ENCODE data around the gene TEX44.

The TEX44 gene

GRCh38 chr2:231589656-231590055 lies 3.0 kb upstream of the TEX44 start:
- H3K4me3 ChIP-seq (ENCODE audit: low read depth, low read length): no peak overlapping the region
- TF ChIP-seq, protein P1, sequence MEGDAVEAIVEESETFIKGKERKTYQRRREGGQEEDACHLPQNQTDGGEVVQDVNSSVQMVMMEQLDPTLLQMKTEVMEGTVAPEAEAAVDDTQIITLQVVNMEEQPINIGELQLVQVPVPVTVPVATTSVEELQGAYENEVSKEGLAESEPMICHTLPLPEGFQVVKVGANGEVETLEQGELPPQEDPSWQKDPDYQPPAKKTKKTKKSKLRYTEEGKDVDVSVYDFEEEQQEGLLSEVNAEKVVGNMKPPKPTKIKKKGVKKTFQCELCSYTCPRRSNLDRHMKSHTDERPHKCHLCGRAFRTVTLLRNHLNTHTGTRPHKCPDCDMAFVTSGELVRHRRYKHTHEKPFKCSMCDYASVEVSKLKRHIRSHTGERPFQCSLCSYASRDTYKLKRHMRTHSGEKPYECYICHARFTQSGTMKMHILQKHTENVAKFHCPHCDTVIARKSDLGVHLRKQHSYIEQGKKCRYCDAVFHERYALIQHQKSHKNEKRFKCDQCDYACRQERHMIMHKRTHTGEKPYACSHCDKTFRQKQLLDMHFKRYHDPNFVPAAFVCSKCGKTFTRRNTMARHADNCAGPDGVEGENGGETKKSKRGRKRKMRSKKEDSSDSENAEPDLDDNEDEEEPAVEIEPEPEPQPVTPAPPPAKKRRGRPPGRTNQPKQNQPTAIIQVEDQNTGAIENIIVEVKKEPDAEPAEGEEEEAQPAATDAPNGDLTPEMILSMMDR (IDR thresholded peaks at IDR 0.05; ENCODE audit: borderline replicate concordance, insufficient read depth, low read depth, low read length): no peak

DNA sequence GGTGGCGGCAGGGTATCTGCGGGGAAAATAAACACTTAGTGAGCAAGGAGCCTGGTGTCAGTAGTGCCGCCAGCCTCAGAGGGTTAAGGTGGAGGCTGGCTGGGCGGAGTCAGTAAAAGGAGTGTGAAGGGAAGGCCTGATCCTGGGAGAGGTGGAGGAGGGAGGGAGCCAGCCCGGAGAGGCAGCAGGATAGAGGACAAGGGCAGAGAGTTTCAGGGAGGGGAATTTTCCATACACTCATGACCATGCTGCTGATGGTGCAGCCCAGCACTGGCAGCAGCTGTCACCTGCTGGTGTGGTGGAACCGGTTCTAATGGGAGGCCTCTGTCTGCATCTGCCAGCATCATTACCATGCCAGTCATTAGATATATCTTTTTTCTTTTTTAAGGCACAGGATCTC lies 2.0 kb upstream of the TEX44 start:
- TF ChIP-seq, protein P1 (IDR thresholded peaks at IDR 0.05; ENCODE audit: borderline replicate concordance, insufficient read depth, low read depth, low read length): no peak

GRCh38 chr2:231593666-231594065 lies 1.0 kb downstream of the TEX44 start:
- TF ChIP-seq, protein P1 (IDR thresholded peaks at IDR 0.05; ENCODE audit: borderline replicate concordance, insufficient read depth, low read depth, low read length): no peak
- no peak overlapping the region for H3K4me3 ChIP-seq (ENCODE audit: low read depth, low read length)

More for the DNA sequence above, 2.0 kb upstream of the TEX44 start:
- H3K4me3 ChIP-seq (ENCODE audit: low read depth, low read length): no peak overlapping the region

GRCh38 chr2:231597014-231597611 lies 4.4 kb downstream of the TEX44 start:
- no peak overlapping the region for H3K4me3 ChIP-seq (ENCODE audit: low read depth, low read length)
- TF ChIP-seq, protein P1 (IDR thresholded peaks at IDR 0.05; ENCODE audit: borderline replicate concordance, insufficient read depth, low read depth, low read length): no peak

GRCh38 chr2:231597627-231598026 lies 5.0 kb downstream of the TEX44 start:
- TF ChIP-seq, protein P1 (IDR thresholded peaks at IDR 0.05; ENCODE audit: borderline replicate concordance, insufficient read depth, low read depth, low read length): no peak
- H3K4me3 ChIP-seq (ENCODE audit: low read depth, low read length): no peak overlapping the region

- TF ChIP-seq, protein P1 (IDR thresholded peaks at IDR 0.05; ENCODE audit: borderline replicate concordance, insufficient read depth, low read depth, low read length): no peak
- H3K4me3 ChIP-seq (ENCODE audit: low read depth, low read length): no peak overlapping the region
Measured at GRCh38 chr2:231600619-231601355, 8.1 kb downstream of the TEX44 start.

Measured in GM12875 (cell line).